ENCODE measurements around the gene SLC12A8. TPM values are rescaled to one million over a fixed set of nuclear protein-coding genes. Genes with fewer than 3 reads are reported as not detected.

SLC12A8 gene
- total RNA-seq, 1 donor from 2014 or later = 2.3 TPM

GRCh38 chr3:125079675-125080045, 132.9 kb downstream of the SLC12A8 start:
- no peak for DNase-seq (ENCODE audit: low spot score)

- no peak for DNase-seq (ENCODE audit: low spot score)
These were observed 133.4 kb downstream of the SLC12A8 start for GRCh38 chr3:125078951-125079674.

GRCh38 chr3:125077864-125078263, 134.7 kb downstream of the SLC12A8 start:
- no peak for DNase-seq (ENCODE audit: low spot score)

- DNase-seq (ENCODE audit: low spot score) = no peak
These were observed 136.1 kb downstream of the SLC12A8 start for GRCh38 chr3:125076464-125076863.

- DNase-seq (ENCODE audit: low spot score) = no peak
These were observed 136.8 kb downstream of the SLC12A8 start for GRCh38 chr3:125075738-125076137.

- no peak for DNase-seq (ENCODE audit: low spot score)
These were observed 139.1 kb downstream of the SLC12A8 start for GRCh38 chr3:125073390-125073905.

- DNase-seq (ENCODE audit: low spot score) = no peak
These were observed 139.7 kb downstream of the SLC12A8 start for GRCh38 chr3:125072749-125073389.

- DNase-seq (ENCODE audit: low spot score) = no peak
These were observed 140.2 kb downstream of the SLC12A8 start for GRCh38 chr3:125072301-125072700.

GRCh38 chr3:125069968-125070745, 142.4 kb downstream of the SLC12A8 start:
- DNase-seq (ENCODE audit: low spot score) = no peak

- no peak for DNase-seq (ENCODE audit: low spot score)
These were observed 143.1 kb downstream of the SLC12A8 start for GRCh38 chr3:125069452-125069851.

- DNase-seq (ENCODE audit: low spot score) = no peak
These were observed 144.3 kb downstream of the SLC12A8 start for GRCh38 chr3:125068265-125068664.

GRCh38 chr3:125067225-125067624, 145.3 kb downstream of the SLC12A8 start:
- no peak for DNase-seq (ENCODE audit: low spot score)

GRCh38 chr3:125062904-125063618, 149.5 kb downstream of the SLC12A8 start:
- no peak for DNase-seq (ENCODE audit: low spot score)

- peak; percentile 51 for DNase-seq (ENCODE audit: low spot score)
These were observed 150.9 kb downstream of the SLC12A8 start for GRCh38 chr3:125061646-125062045.

GRCh38 chr3:125061170-125061569, 151.4 kb downstream of the SLC12A8 start:
- no peak for DNase-seq (ENCODE audit: low spot score)

GRCh38 chr3:125059488-125060245, 152.9 kb downstream of the SLC12A8 start:
- no peak for DNase-seq (ENCODE audit: low spot score)

GRCh38 chr3:125058959-125059358, 153.6 kb downstream of the SLC12A8 start:
- DNase-seq (ENCODE audit: low spot score) = no peak

GRCh38 chr3:125058529-125058928, 154.0 kb downstream of the SLC12A8 start:
- no peak for DNase-seq (ENCODE audit: low spot score)

GRCh38 chr3:125057186-125057850, 155.2 kb downstream of the SLC12A8 start:
- DNase-seq (ENCODE audit: low spot score) = no peak

Data from mesenteric fat pad (tissue), 1 donor.